ENCODE data around the gene TSHZ2. TPM values are rescaled to one million over a fixed set of nuclear protein-coding genes. Genes with fewer than 3 reads are reported as not detected.

The TSHZ2 gene
- total and polyA plus RNA-seq, 2 of the 4 experiments (the other 2 are of a cell fraction): under 0.01 to 0.02 TPM

GRCh38 chr20:53064935-53065334 lies 92.8 kb downstream of the TSHZ2 start:
- no peak overlapping the region for H3K9ac ChIP-seq (ENCODE audit: low read depth, low read length)
- H4K5ac ChIP-seq (ENCODE audit: low read depth, low read length): no peak overlapping the region
- DNase-seq: no peak
- ChIA-PET POLR2A (ENCODE audit: unreplicated experiment) (no interaction called here), CTCF (no interaction called here)
- H3K18ac ChIP-seq (ENCODE audit: low read depth, low read length): no peak overlapping the region
- H2BK15ac ChIP-seq (ENCODE audit: low read depth, low read length): no peak overlapping the region
- H2BK120ac ChIP-seq (ENCODE audit: low read depth, low read length): no peak overlapping the region
- H3K4me2 ChIP-seq (ENCODE audit: low read depth, low read length): no peak overlapping the region
- no peak overlapping the region for H2AK5ac ChIP-seq (ENCODE audit: low read depth, low read length)
- H4K8ac ChIP-seq (ENCODE audit: low read depth in 2 of 2, low read length in 2 of 2): no peak overlapping the region
- dilution Hi-C loops (cut with HindIII; ENCODE audit: low sequenced_read_pairs, unreplicated experiment) (no loop called here), intact Hi-C loops (cut with micrococcal nuclease) (no loop called here), in situ Hi-C loops (cut with MboI; ENCODE audit: low sequenced_read_pairs) (no loop called here)
- no peak overlapping the region for H2BK20ac ChIP-seq (ENCODE audit: low read depth, low read length)
- H3K14ac ChIP-seq (replicated peaks; ENCODE audit: low read depth, low read length): no peak overlapping the region
- TF ChIP-seq RCOR1 (IDR thresholded peaks at IDR 0.05; ENCODE audit: insufficient replicate concordance, low read length) (no peak), MAZ (IDR thresholded peaks at IDR 0.05; ENCODE audit: borderline replicate concordance, low read depth, low read length) (no peak), ELK1 (IDR thresholded peaks at IDR 0.05; ENCODE audit: borderline replicate concordance, low read depth, low read length) (no peak), CEBPB (IDR thresholded peaks at IDR 0.05; ENCODE audit: low read depth, low read length) (no peak), MAFK (IDR thresholded peaks at IDR 0.05; ENCODE audit: low read depth, low read length) (no peak), MXI1 (IDR thresholded peaks at IDR 0.05; ENCODE audit: borderline replicate concordance, low read depth, low read length) (no peak), SMC3 (IDR thresholded peaks at IDR 0.05; ENCODE audit: low read depth, low read length) (no peak), CHD1 (IDR thresholded peaks at IDR 0.05; ENCODE audit: low read depth, low read length) (no peak), NFE2L2 (IDR thresholded peaks at IDR 0.05; ENCODE audit: low read depth, low read length) (no peak), CTCF (conservative IDR thresholded peaks at IDR 0.05; ENCODE audit: low read depth, low read length) (no peak), USF2 (IDR thresholded peaks at IDR 0.05; ENCODE audit: low read depth, low read length) (no peak), POLR2A (IDR thresholded peaks at IDR 0.05; ENCODE audit: low read depth, low read length) (no peak), FOS (IDR thresholded peaks at IDR 0.05; ENCODE audit: low read depth, low read length) (no peak), RFX5 (IDR thresholded peaks at IDR 0.05; ENCODE audit: low read depth, low read length) (no peak), RAD21 (IDR thresholded peaks at IDR 0.05; ENCODE audit: low read length) (no peak), BHLHE40 (IDR thresholded peaks at IDR 0.05; ENCODE audit: low read depth, low read length) (no peak)
- no peaks in the 10 kb centered on the region for H3K27me3 ChIP-seq (ENCODE audit: control insufficient read depth, insufficient read depth, low read length)
- H3K56ac ChIP-seq (ENCODE audit: extremely low read depth, insufficient read depth, low read length): no peak overlapping the region
- no peak for ATAC-seq (ENCODE audit: low read depth)
- no peak overlapping the region for H2AFZ ChIP-seq (replicated peaks; ENCODE audit: low read length, poor library complexity)
- no peak overlapping the region for H3K4ac ChIP-seq (ENCODE audit: low read depth, low read length)
- peaks cover 2% of the 10 kb centered on the region; the same call in 1 of the 2 replicates for H3K9me3 ChIP-seq (ENCODE audit: control insufficient read depth, insufficient read depth, low read length)
- no peak overlapping the region for H3K23ac ChIP-seq (ENCODE audit: low read depth, low read length)
- H4K91ac ChIP-seq (ENCODE audit: insufficient read depth, low read depth, low read length): no peak overlapping the region
- H3K9me1 ChIP-seq (ENCODE audit: insufficient read depth, low read length): no peaks in the 10 kb centered on the region
- no peak overlapping the region for H3K4me3 ChIP-seq (ENCODE audit: insufficient read depth, low read depth, low read length)
- no peaks in the 10 kb centered on the region for H4K20me1 ChIP-seq (ENCODE audit: insufficient read depth, low read length)
- no peak overlapping the region for H3K27ac ChIP-seq (ENCODE audit: insufficient read depth, low read length)
- H3K79me1 ChIP-seq (ENCODE audit: low read depth in 1 of 2, low read length in 2 of 2): no peaks in the 10 kb centered on the region
- H3K4me1 ChIP-seq (ENCODE audit: control insufficient read depth, insufficient read depth, low read length): no peaks in the 10 kb centered on the region
- no peak overlapping the region for H2BK5ac ChIP-seq (ENCODE audit: low read depth, low read length, poor library complexity, severe bottlenecking)
- no peak overlapping the region for H2AK9ac ChIP-seq (replicated peaks; ENCODE audit: low read depth, low read length, poor library complexity)
- no TSS peak for BruUV-seq (replicated peaks)
- H3K36me3 ChIP-seq (ENCODE audit: control insufficient read depth, insufficient read depth, low read length): no peaks in the 10 kb centered on the region
- WGBS, 2 experiments (ENCODE audit: extremely low coverage in 2 of 2, insufficient read length in 1 of 2): no CpG with 5 or more reads among the region's 7 CpGs

All from IMR-90 (cell line).